Uterus (tissue), 2 donors: ENCODE data around the gene FOXN1.

ENCODE experiments used
- POLR2A ChIP-seq, 2 donors: fragments of 450-650 bp; IDR thresholded peaks; one replicate each; pipeline ENCODE4 v1.6.1; 2016; ENCODE audit warnings: antibody characterized with exemption in 2 of 2, mild to moderate bottlenecking in 1 of 2, moderate library complexity in 1 of 2
- TF ChIP-seq, protein P1 (sequence below), 4 experiments: fragments of 200-600 bp in 2 of 4; fragments of 450-650 bp in 2 of 4; sonication (generic) in 2 of 4; IDR thresholded peaks; one replicate each; pipeline ENCODE4 v1.5.1; 2016 to 2019; ENCODE audit warnings: antibody characterized with exemption in 4 of 4, mild to moderate bottlenecking in 2 of 4, moderate library complexity in 1 of 4

- TF ChIP-seq, protein P1, sequence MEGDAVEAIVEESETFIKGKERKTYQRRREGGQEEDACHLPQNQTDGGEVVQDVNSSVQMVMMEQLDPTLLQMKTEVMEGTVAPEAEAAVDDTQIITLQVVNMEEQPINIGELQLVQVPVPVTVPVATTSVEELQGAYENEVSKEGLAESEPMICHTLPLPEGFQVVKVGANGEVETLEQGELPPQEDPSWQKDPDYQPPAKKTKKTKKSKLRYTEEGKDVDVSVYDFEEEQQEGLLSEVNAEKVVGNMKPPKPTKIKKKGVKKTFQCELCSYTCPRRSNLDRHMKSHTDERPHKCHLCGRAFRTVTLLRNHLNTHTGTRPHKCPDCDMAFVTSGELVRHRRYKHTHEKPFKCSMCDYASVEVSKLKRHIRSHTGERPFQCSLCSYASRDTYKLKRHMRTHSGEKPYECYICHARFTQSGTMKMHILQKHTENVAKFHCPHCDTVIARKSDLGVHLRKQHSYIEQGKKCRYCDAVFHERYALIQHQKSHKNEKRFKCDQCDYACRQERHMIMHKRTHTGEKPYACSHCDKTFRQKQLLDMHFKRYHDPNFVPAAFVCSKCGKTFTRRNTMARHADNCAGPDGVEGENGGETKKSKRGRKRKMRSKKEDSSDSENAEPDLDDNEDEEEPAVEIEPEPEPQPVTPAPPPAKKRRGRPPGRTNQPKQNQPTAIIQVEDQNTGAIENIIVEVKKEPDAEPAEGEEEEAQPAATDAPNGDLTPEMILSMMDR (IDR thresholded peaks at IDR 0.05), result no peak
- no peak for TF ChIP-seq POLR2A (IDR thresholded peaks at IDR 0.05)
Measured at GRCh38 chr17:28545141-28545503, 39.0 kb downstream of the FOXN1 start.
